Measurements from ENCODE around the gene PROZ.
A peak's percentile ranks its signal among the peaks of the same experiment; 100 is the strongest.

PROZ gene

DNA sequence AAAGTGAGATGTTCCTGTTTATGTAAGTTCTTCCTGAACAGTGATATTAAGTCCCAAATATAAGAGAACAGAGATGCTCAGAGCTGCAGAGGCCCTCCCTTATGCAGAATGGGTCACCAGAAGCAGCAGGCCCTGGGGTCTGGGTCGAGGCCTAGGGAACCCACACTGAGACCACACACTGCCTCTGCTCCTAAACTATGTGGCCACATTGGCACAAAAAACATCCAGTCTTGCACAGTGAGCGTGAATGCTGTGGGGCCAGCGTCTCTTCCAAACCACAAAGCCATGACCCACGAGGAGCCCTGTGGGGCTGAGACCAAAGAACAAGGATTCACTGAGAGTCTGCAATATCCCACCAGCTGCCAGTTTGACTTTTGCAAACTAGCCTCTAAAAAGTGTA, 23.6 kb downstream of the PROZ start:
- no peak for DNase-seq

DNA sequence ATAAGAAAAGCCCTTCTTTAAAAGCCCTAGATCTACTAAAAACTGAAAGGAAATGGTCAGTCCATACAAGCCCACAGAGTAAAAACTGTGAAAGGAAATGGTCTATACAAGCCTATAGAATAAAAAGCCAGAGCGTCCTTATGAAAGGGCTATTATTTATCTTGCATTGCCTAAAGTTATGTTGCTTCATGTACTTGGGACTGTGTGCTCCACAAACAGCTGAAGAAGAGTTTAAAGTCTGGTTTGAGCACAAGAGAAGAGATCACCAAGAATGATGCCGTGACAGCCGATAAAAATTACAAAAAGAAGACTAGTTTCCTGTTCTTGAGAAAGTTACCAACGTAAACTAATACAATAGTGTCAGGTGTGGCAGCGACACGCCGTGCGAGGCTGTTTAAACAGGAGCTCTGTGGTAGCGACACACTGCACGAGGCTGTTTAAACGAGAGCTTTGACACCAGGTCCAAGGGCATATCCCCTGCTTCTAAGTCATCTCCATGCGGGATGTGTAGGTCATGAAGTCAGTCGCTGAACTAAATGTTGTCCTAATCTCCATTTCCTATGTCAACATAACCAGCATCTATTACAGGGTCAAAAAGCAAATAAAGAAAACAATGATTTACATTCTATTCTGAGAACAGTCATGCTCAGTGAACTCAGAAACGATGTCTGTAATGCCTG, 25.1 kb downstream of the PROZ start:
- DNase-seq, result no peak

DNA sequence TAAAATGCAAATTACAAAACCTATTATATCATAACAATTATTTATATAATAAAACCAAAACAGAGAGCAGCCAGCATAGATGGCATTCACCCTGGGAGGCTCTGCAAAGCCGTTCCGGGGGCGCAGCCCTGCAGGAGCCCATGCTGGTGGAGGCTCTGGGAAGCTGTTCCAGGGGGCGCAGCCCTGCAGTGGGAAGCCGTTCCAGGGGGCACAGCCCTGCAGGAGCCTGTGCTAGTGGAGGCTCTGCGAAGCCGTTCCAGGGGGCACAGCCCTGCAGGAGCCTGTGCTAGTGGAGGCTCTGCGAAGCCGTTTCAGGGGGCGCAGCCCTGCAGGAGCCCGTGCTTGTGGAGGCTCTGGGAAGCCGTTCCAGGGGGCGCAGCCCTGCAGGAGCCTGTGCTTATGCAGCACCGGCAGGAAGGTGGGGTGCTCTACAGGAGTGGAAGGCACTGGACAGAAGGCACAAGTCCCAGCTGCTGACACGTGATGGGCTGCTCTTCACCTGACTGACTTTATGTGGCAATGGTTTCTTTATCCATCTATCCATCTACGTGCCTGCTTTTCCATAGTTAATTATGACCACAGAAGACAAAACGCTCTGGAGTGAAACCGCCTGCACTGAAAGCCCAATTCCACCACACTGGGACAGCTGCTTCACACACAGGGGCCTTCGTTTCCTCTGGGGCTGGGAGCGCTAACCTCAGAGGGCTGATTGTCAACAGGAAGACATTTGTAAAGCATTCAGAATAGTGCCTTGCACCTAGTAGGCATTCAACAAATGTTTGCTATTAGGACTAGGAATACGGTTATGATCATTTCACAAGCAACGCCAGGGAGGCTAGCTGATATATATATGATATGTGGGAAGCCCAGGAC, 26.4 kb downstream of the PROZ start:
- no peak for DNase-seq

DNA sequence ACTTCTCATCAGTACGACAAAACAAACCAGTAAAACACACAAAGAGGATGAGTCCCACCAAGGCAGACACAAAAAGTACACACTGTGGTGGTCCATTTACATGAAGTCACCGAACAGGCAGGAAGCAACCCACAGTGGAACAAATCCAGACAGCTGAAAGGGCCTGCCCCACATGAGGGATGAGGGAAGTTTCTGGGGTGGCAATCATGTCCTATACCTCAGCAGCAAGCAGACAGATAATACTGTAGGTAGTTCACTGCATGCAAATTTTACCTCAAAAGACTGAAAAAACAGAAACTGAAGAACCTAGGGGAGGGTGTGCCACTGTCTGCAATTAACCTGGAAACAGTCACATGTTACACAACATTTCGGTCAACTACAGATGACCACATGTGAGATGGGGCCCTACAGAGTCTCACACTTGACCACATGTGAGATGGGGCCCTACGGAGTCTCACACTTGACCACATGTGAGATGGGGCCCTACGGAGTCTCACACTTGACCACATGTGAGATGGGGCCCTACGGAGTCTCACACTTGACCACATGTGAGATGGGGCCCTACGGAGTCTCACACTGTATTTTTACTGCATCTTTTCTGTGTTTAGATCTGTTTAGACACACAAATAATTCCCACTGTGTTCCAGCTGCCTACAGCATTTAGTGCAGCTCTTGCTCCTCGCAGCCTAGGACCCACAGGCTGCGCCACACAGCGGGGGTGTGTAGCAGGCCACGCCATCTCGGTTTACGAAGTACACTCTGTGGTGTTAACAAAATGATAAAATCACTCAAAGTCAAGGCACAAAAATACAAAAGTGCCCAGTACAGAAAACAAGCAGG, 27.8 kb downstream of the PROZ start:
- no peak for DNase-seq

DNA sequence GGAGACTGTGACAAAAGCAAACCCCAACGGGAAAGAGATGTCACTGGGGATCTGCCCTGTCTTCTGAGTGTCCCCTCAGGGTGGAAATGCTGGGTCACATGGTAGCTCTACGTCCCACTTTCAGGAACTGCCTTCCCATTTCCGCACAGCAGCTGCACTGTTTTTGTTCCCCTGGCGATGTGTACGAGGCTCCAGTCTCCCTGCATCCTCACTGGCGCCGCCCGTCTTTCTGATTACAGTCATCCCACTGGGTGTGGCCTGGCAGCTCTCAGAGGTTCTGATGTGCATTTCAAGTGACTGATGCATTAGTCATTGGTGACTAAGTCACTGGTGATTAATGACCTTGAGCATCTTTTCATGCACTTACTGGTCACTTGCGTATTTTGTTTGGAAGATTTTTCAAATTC, 28.8 kb downstream of the PROZ start:
- peak; percentile 64 for DNase-seq

DNA sequence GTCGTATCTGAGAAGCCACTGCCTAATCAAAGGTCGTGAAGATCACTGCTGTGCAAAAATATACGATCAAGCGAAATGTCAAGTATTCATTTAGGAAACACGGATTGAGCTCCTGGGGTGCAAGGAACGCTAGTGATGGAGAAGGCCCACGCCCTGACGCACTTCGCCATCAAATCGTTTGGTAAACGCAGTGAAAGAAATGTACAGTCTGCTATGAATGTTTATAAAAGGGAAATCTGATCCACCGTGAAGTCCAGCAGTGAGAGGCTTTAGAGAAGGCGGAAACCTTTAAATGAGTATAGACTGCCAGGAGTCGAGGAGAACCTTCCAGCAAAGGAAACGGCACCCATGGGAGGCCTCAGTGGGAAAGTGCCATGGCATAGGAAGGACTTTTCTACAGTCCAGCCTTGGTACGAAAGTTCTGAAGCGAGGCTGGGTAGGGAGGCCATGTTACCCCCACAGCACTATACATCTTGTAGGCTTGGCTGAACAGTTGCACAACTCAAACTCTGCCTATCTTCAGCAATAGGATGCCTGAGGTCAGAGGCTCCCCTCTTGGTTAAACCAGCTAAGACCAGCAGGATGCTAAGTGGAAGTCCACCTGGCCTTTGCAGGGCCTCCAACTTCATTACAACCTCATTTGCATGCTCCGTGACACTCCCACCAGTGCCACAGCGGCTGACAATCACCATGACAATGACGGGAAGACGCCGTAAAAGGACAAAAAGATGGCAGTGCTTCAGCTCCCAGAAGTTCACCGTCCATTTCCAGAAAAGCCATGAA, 29.6 kb downstream of the PROZ start:
- no peak for DNase-seq

DNA sequence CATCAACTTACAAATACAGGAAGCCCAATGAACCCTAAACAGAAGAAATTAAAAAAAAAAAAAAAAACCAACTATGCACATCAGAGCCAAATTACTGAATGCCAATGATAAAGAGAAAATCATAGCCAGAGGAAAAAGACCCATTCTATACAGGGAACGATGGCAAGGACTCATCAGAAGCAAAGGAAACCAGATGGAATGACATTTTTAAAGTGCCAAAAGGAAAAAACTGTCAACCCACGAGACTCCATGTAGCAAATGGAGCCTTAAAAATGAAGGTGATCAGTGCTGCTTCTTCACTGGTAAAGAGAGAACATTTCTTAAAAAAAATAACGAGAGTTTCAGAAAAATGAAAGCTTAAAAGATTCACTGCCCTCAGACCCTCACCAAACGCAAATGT, 31.7 kb downstream of the PROZ start:
- DNase-seq, result no peak

DNA sequence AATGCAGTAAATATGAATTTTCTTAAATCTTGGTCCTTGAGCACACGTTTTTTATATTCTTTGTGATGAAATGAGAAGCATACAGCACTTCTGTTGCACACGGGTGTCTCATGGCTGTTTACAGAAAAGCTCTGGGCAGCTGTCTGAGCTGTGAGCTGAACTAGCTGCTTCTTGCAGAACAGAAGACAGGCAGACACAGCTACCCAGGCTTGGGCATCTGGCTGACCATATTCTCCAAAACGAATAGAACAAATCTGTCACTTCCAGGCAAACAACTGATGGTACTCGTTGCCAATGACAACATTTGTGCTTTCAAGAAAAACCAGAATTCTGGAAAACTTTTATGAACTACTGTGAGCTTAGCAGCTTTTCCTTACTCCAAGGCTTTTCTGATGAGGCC, 33.8 kb downstream of the PROZ start:
- no peak for DNase-seq

DNA sequence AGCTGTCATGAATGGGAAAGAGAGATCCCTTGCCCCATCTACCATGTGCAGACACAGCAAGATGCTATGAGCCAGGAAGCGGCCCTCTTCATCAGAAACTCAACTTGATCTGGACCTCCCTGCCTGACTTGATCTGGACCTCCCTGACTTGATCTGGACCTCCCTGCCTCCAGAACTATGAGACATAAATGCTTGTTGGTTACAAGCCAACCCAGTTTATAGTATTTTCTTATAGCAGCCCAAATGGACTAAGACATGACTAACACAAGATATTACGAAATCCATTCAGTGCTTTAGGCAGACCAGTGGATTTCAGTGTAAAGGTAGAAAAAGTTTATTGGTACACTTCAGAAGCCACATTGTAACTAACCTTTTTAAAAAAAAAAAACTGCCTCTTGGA, 34.5 kb downstream of the PROZ start:
- DNase-seq, result no peak

DNA sequence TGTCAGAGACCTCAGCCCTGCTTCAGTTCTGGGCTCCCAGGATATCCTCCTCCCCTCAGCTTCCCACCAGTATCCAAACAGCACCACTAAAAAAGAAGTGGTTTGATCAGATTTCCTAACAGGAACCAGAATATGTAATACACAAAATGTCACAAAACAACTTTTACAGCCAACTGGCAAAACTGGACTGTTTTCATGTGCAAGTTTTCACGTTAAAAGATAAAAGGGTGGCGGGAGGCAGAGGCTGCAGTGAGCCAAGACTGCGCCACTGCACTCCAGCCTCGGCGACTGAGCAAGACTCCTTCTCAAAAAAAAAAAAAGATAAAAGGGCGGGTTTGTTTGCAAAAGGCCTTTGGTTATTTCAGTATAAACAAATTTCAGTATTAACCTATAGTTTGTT, 36.9 kb downstream of the PROZ start:
- no peak for DNase-seq

DNA sequence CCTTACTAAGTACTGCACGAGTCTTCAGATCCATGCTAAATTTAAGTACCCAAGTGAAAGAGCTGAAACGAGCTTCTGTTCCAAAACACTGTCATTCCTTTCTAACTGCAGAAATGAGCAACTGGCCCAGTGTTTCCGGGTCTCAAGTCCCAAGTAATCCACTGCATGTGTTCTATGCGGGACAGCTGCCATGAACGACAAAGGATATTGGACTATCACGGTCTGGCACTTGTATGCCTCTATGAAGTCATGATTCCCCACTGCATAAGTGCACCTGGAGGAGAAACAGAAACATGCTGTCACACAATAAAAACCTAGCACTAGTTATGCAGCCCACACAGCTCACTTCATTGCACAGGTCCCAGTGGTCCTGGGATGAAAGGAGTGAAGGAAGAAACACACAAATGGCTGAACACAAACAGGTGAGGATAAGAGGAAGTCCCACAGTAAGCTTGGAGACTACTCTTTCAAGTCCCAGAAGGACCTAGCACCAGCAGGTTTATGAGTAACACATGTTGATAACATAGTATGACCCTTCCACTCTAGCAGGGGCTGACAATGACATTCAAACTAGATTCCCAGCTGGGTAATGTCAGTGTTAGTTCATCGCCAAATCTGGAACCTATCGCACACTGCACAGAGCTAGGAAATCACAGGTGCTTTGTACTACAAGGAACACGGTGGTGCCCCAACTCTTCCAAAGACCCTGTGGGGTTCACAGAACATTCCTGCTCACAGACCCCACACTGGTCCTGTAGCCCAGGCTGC, 38.7 kb downstream of the PROZ start:
- no peak for DNase-seq

DNA sequence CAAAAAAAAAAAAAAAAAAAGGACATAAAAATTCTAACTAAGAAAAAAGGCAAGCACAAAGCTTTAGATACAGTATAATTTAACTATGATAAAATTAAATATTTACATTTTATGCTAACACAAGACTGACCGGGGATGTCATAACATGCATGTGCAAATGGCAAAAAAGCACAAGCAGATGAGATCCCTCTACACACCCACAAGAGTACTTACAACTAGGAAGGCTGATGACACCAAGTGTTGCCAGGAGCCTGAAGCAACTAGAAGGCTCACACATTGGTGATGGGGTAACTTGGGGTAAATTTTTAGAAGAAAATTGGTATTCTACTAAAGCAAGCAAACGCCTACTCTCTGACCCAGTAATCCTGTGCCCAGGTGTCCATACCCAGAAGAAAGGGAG, 43.4 kb downstream of the PROZ start:
- DNase-seq, result no peak

DNA sequence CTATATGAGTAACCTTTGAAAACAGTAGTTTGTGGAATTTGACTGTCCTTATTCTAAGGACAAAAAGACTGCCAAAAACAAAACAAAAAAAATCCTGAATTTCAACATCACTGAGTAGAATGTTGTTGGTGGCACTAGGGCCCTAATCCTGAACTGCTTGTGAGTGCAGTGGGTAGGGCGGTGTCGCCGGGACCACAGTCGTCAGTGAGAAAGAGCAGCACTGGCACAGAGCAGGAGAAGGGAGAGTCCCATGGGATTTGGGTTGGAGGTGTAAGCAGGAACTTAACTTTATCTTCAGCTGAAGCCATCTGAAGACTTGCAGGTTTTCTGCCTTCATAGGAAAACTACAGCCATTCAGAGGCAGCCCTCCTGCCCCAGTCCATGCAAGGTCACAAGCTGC, 44.5 kb downstream of the PROZ start:
- DNase-seq, result no peak

DNA sequence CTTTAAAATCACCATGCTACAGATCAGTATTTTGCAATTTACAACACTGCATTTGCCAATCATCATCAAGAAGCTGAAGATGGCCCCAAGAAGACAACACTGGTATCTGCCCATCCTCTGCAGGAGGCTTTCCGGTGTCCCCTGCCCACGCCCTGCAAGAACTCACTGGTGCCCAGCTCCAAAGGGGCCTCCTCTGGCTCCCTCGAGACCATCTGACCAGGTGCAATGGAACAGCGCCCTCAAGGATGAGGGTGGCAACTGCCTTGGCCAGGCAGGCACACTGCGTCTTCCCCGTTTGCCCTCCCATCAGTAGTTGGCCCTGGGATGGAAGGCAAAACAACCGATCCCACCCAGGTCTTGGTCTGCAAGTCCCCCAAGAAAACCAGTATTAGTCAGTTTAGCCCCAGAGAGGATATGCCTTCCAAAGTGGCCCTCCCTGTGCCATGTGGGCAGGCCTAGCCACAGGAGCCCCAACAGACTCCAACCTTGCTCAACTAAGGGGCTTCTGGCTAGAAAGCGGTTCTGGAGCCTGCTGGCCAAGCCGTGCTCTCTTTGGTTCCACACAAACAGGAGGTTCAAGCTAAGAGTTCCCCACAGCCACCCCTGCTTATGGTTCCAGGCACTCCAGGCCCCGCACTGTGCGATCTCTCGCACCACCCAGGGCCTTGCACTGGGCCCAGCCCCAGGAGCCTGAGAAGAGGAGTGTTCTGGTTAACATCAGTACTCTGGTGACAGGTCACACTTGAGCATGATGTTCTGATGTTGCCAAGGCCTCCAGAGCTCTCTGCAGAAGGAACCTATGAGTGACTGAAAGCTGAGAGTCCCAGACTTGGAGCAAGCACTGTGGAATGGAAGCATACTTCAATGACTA, 45.3 kb downstream of the PROZ start:
- no peak for DNase-seq

DNA sequence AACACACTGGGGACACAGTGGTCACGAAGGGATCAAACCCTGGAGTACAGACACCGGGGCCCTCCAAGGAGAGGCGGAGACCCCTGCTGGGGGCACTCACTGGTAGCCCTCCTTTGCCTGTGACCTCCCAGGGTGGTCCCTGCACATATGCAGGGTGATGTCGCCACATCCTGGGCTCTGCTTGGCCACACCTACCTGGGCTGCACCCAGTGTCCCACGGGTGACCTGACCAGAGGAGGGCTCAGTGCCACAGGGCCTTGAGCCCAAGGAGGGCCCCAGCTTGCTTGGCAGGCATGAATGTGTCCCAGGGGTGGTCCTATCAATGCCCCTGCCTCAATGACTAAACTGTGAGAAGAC, 45.9 kb downstream of the PROZ start:
- no peak for DNase-seq

DNA sequence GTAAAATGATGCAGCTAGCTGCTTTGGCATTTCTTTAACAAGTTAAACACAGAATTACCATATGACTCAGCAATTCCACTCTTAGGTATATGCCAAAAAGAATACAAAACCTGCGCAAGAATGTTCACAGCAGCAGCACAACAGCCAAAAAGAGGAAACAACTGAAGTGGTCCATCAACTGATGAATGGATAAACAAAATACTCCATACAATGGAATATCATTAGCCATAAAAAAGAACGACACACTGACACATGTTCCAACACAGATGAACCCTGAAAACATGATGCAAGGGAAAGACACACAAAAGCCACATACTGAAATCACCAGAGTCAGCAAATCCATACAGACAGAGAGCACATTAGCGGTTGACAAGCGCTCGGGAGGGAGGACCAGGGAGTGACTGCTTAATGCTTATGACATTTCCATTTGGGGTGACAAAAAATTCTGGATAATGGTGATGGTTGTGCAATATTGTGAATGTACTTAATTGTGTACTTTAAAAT, 47.0 kb downstream of the PROZ start:
- DNase-seq, result no peak

DNA sequence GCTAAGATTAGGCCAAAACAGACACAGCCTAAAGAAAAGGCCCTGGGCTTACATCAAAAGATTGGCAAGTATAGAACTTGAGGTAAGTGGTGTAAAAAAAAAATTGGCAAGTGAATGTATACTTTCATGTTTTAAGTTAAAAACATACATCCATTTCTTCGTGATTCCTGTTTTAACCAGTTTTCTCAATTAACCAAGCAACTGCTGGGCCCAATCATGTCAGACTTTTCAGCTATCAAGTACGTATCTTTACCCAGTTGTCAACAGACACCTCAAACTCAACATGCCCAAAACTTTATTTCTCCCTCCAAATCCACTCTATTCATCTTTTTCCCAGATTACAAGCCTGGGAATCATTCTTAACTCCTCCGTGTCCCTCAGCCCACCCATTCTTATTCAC, 49.0 kb downstream of the PROZ start:
- no peak for DNase-seq

DNA sequence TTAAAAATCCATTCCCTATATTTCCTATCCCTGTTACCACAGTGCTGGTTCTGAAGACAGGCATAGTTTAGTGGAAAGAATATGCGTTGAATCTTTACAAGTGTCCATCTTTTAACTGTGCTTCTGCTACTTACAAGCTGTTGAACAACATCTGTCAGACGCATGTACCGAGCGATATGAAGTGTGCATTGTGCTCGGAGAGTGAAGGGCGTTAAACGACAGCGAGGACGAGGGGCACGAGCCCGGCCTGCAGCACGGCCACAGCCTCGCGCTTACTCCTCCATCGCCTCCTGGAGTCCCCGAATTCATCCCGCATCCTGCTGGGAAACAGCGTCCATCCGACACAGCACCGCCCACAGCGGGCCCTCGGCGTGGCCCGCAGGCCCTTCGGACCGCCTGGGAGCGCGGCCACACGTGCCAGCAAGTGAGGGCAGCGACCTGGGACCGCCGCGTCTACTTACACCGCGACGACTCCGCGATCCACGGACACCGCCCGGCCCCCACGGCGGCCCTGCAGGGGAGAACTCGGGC, 49.5 kb downstream of the PROZ start:
- DNase-seq, result no peak

DNA sequence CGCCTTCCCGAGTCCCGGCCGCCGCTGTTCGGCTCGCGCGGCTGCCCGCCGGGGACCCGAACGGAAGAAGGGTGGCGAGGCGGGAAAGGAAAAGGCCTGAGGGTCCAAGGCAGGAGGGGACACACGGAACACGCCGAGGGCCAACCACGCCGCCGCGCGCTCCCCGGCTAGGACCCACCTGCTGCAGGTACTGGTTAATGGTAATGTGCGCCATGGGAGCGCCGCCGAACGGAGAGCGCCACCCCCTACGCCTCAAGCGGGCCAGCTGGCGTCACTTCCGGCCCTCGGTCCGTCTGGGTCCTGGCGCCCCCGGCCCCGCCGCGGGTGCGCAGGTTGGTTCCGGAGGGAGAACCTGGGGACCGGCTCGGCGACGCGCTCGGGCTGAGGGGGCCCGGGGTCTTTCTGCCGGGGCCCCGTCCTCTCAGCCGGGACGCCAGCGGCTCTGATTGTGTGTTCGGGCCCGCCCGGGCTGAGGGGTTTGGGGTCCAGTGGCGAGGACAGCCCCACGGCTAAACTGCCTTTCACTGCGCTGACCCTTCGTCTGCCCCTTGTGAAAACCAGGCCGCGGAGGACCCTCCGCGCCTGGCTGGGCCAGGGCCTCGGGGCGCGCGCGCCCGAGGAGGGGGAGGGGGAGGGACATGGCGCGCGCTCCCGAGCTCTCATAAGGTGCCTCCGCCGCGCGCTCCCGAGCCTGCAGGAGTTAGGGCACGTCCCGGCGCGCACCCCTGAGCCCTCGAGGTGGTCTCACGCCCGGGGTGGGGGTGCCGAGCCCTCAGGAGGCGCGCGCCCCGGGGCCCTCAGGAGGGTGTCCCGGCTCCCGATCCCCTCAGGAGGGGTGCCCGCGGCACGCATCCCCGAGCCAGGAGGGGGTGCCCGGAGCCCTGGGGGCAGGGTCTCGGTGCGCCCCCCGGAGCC, 50.2 kb downstream of the PROZ start, which contains the start of gene PCID2:
Gene PCID2 (minus strand): TSS at position 249 of the 915 bp plus-strand sequence. CDS start 35 bp downstream, at position 214.
- DNase-seq, result peak; percentile 47
